GM18520 (cell line): Measurements from ENCODE around the gene PHACTR1.
"Not testable (repeated sequence)": the region's sequence is repeated elsewhere in the genome, so short reads cannot be mapped to it uniquely, and the experiment has no call there.

ENCODE experiments used
- ATAC-seq: cut with Tn5 transposase; IDR thresholded peaks from one replicate; pipeline ENCODE4 v1.9.1; 2021; ENCODE audit not compliant: unreplicated experiment

PHACTR1 gene

GRCh38 chr6:13222048-13222447 is 505.5 kb downstream of the PHACTR1 start:
- no peak for ATAC-seq

GRCh38 chr6:13226071-13226470 is 509.5 kb downstream of the PHACTR1 start:
- no peak for ATAC-seq

- no peak for ATAC-seq
These were observed 512.0 kb downstream of the PHACTR1 start for GRCh38 chr6:13228264-13229204.

- peak; percentile 83 for ATAC-seq
These were observed 512.9 kb downstream of the PHACTR1 start for GRCh38 chr6:13229205-13230085.

GRCh38 chr6:13233106-13233505 is 516.5 kb downstream of the PHACTR1 start:
- ATAC-seq, result no peak

- ATAC-seq, result no peak
These were observed 517.6 kb downstream of the PHACTR1 start for GRCh38 chr6:13234130-13234529.

DNA sequence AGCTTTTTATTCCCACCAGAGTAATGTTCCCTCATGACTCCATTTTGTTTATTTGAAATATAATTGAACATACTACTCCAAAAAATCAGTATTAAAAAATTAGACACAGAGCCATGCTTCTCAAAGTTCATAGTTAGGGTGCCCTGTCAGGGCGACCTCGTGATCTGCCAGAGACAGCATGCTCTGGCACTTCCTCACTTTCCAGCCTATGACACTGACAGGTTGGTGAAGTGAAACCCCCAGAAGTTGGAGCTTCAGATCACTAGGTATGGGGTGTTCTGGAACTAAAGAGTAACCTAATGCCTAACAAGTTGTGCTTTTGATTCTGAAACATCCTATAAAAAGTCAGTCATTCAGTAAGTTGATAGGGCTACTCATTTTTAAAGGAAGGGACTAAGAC is 518.8 kb downstream of the PHACTR1 start:
- ATAC-seq, result no peak

DNA sequence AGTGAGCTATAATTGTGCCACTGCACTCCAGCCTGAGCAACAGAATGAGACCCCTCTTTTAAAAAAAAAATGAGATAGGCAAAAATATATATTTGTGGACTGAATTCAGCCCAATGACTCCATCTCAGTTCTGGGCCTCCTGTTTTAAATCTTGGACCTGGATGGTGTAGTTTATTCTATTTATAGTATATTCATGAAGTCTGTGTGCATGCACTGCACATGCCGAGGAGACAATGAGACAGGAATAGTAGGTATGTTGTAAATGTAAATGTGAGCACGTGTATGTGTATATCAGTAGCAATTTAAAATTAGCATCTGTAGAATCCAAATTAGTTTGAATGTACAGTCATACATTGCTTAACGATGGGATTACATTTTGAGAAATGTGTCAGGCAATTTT is 520.8 kb downstream of the PHACTR1 start:
- no peak for ATAC-seq

GRCh38 chr6:13238017-13238416 is 521.5 kb downstream of the PHACTR1 start:
- no peak for ATAC-seq

DNA sequence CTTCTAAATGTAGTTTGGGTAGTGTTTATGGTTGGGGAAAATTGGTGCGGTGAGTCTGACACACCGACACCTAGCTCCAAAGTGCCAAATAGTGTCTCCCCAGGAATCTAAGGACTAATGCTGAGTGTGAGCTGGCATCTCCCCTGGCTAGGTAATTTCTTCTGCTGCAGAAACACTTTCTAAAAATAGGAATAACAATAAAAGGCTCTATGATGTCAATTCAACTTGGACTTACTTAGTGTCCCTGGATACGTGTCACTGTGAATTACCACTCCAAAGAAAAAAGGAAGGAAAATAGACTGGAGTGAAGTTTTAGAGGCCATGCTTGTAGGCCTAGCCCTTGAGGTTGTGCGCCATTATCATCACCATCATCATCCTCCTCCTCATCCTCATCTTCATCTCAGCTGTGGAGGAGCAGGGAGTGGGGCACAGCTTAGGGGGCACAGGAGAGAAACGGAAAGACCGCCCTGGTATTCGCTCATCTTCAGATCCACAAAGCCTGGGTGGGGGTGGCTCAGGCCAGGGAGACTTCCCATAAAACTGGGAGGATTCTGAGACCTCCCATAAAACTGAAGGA is 522.2 kb downstream of the PHACTR1 start:
- no peak for ATAC-seq

DNA sequence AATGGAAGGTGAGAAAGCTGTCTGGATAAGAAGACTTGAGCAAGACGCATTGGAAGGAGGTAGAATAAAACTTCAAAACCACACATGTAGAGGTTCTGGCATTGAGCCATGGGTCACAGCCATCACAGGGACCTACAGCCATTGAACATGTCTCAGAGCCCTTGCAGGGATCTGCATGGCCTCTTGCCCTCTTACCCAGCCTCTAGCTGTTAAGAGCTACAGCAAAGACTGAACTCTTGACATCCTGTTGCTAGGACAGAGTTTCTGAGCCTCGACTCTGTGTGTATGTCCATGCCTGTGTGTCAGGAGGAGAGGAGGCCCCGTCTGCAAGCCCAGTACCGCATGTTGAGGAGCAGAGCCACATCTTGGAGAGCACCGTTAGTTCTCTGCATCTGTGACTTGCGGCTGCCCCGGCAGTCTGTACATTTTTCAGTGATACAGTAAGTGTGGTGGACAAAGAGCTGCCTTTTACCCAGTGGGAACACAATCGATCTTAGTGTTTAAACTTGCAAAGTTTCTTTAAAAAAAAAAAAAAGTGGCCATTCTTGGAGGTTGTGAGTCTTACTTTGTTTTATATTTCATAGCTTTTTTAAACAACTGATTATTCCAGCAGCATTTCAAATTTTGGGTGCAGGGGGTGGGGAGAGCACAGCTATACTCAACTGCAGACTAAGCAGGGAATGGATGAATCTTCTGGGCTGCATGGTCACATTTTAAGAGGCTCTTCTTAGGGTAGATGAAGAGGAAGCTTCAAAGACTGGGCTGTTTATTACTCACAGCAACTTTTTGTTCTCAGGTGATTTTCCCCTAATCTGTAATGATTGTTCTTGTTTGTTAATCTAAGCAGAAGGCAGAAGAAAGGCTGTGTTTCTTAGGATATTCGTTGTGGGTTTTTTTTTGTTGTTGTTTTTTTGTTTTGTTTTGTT is 523.2 kb downstream of the PHACTR1 start:
- ATAC-seq, result no peak

- no peak for ATAC-seq
These were observed 524.8 kb downstream of the PHACTR1 start for GRCh38 chr6:13241364-13241763.

DNA sequence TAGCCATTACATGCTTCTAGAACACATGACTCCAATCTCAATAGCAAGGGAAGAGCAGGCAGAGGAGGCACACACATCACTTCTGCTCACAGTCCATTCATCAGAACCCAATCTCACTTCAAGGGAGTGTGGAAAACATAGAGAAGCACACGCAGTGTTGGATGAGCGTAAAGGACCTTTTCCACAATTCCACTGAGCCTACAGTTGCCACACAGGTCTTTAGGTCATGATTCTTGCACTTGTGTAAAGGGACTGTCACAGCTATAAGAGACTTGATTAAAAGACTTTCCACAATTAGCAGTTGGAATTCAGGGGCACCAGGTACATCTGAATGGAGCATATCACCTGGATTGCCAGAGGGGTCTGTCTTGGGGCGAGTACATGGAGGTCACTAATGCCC is 525.6 kb downstream of the PHACTR1 start:
- no peak for ATAC-seq

DNA sequence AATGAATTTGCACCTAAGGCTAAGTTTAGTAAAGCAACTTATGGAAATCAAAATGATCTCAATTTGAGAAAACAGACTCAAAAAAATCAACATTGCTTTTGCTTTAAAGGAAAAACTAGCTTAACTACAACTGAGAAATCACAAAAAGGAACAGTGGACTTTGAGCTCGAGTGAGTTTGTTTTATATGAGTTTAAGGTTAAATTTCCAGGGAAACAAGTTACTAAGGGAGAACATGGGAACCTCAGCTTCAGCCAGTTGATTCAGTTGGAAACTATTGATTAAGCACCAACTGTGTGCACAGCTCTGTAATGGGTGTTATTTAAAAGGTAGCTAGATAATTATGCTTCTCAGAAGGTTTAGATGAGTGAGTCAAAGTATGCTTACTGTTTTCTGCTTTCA is 526.0 kb downstream of the PHACTR1 start:
- ATAC-seq, result no peak

DNA sequence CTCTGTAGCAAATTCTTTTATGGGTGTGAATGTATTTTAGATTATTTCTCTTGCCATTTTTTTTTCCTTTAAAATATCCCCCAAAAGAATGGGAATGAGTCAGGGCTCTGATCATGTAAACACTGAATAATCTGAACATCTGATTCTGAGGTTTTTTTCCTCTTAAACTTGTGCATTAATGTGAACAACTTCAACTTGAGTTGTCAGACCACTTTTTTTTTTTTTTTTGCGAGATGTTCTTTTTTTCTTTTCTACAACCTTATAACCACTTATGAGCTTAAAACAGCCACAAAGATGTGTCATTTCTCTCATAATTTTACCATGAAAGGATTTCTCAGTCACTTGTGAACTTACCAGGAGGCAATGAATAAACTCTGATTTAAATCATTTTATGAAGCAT is 526.5 kb downstream of the PHACTR1 start:
- ATAC-seq, result no peak

- not testable (repeated sequence) for ATAC-seq
These were observed 527.2 kb downstream of the PHACTR1 start for GRCh38 chr6:13243745-13244144.

DNA sequence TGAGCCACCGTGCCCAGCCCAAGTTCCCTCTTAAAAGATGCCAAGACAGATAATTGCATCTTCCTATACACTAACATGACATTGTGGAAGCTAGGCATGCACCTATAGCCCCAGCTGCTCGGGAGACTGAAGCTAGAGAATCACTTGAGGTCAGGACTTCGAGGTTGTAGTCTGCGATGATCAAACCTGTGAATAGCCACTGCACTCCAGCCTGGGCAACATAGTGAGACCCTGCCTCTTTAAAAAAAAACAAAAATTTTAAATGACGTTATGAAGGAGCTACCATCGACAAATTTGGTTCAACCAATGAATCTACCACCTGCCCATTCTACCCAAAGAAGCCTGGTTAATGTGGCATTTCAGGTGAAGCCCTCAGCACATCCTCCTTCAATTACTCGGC is 531.1 kb downstream of the PHACTR1 start:
- ATAC-seq, result no peak

DNA sequence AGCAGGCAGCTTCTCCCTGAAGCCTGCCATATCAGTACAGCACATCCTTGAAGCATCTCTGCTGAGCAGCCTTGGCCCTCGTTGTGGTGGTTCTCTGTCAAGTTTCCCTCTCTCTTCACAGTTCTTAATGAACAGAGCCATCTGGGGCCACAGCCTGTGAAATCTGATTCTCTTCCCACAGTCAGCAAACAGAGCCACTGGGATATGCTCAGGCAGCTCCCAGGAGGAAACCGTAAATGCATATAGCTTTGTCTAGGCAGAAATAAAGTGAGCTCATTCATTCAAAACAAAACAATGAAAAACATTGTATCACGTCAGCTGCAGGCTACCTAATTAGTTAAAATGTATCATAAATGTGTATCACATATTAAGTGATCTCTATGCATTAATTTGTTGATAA is 531.5 kb downstream of the PHACTR1 start:
- ATAC-seq, result no peak

GRCh38 chr6:13248584-13248985 is 532.0 kb downstream of the PHACTR1 start:
- no peak for ATAC-seq

DNA sequence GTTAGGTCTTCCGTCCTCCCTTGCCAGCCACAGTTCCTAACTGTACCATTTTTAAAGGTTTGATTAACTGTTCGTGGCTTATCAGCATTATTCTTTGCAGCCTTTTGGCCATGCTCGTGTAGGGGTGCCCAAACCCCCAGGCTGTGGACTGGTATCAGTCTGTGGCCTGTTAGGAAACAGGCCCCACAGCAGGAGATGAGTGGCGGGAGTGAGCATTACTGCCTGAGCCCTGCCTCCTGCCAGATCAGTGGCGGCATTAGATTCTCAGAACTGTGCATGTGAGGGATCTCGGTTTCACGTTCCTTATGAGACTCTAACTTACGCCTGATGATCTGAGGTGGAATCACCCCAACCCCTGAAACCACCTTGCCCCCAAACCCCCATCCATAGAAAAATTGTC is 532.4 kb downstream of the PHACTR1 start:
- no peak for ATAC-seq
